DOHH2 (cell line): ENCODE results near the gene NFIB.

Source experiments
- CTCF ChIP-seq: fragments of 200-600 bp; sonication (generic); IDR thresholded peaks from one replicate; pipeline ENCODE4 v1.5.1; 2014; ENCODE audit warnings: antibody characterized with exemption, mild to moderate bottlenecking, low read depth, low read length; ENCODE audit not compliant: poor library complexity, severe bottlenecking
- EZH2phosphoT487 ChIP-seq: fragments of 200-600 bp; sonication (generic); IDR thresholded peaks from 2 replicates; pipeline ENCODE4 v1.6.1; 2017; ENCODE audit warnings: borderline replicate concordance, mild to moderate bottlenecking, antibody characterized with exemption, low read length, moderate library complexity, mixed read lengths

GRCh38 chr9:14175778-14176177 lies 138.2 kb downstream of the NFIB start:
- TF ChIP-seq CTCF (no peak), EZH2phosphoT487 (no peak)
